Measurements from ENCODE around the gene MARK4. TPM values are rescaled to one million over a fixed set of nuclear protein-coding genes. Genes with fewer than 3 reads are reported as not detected.

Gene MARK4
- polyA plus RNA-seq, 2 of the 4 experiments (the other 2 are of a cell fraction) = 6.3 to 7.8 TPM

DNA sequence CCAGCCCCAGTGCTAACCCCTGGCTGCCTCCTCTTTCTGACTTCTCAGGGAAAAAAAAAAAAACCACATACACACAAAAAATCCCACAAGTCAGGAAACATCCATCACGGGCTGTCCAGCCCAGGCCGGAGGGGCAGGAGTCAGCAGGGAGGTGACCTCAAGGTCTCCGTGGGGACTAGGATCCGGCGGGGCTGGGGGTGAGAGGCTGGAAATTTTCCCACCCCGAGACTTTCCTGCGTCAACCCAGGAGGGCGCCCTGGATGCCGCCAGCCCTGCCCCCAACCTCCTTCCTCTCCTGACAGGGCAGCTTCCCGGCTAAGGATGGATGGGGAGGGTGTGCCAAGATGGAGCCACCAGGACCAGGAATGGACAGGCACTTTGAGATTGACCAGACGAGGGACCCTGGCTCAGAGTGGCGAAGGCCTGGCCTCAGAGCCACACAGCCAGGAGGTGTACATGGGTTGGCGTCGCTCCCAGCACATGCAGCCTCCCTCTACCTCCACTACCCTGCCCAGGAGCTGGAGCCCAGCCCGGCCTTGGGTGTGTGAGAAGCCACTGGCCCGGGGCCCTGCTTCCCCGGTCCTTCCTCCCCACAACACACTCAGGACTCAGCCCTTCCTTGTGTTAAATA is 39.2 kb upstream of the MARK4 start:
- ATAC-seq (peak in 1 of 2 experiments; percentile 55; a peak in 3 of 6 replicates), DNase-seq (ENCODE audit: low read depth in 1 of 2, low spot score in 1 of 2) (no peak), FAIRE-seq (no peak)
- WGBS (ENCODE audit: missing lambda C conversion rate) = 82% methylated on average over 17 of the region's 17 CpGs
- Histone ChIP-seq H3K9me3 (no peaks in the 10 kb centered on the region), H3K4me1 (peaks cover 13% of the 10 kb centered on the region; the same call in 2 of the 3 replicates), H3K27ac (no peak overlapping the region), H3K4me2 (no peak overlapping the region), H3K4me3 (no peak overlapping the region)
- TF ChIP-seq, protein P1, sequence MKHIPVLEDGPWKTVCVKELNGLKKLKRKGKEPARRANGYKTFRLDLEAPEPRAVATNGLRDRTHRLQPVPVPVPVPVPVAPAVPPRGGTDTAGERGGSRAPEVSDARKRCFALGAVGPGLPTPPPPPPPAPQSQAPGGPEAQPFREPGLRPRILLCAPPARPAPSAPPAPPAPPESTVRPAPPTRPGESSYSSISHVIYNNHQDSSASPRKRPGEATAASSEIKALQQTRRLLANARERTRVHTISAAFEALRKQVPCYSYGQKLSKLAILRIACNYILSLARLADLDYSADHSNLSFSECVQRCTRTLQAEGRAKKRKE (CRISPR knock-in tag; IDR thresholded peaks at IDR 0.05; ENCODE audit: low read depth) = no peak
- TF ChIP-seq HEYL (CRISPR knock-in tag; IDR thresholded peaks at IDR 0.05) (no peak), ZNF302 (CRISPR knock-in tag; IDR thresholded peaks at IDR 0.05) (no peak), EHF (CRISPR knock-in tag; IDR thresholded peaks at IDR 0.05) (no peak), HDAC2 (IDR thresholded peaks at IDR 0.05) (no peak), CHD2 (IDR thresholded peaks at IDR 0.05; ENCODE audit: low read length, partially characterized antibody) (no peak), NPAS2 (CRISPR knock-in tag; IDR thresholded peaks at IDR 0.05; ENCODE audit: borderline replicate concordance) (no peak), HOXA7 (CRISPR knock-in tag; IDR thresholded peaks at IDR 0.05) (no peak), HOXB13 (CRISPR knock-in tag; IDR thresholded peaks at IDR 0.05; ENCODE audit: low read depth) (no peak), HOXB5 (CRISPR knock-in tag; IDR thresholded peaks at IDR 0.05) (no peak), RAD21 (conservative IDR thresholded peaks at IDR 0.05 in 1 of 2, IDR thresholded peaks at IDR 0.05 in 1 of 2) (no peak), RNF2 (IDR thresholded peaks at IDR 0.05; ENCODE audit: borderline replicate concordance, low read depth) (no peak), FOSB (CRISPR knock-in tag; IDR thresholded peaks at IDR 0.05) (no peak), RCOR1 (IDR thresholded peaks at IDR 0.05; ENCODE audit: low read depth, low read length) (no peak), MYC (IDR thresholded peaks at IDR 0.05; ENCODE audit: borderline replicate concordance, low read length) (no peak), SMC3 (IDR thresholded peaks at IDR 0.05) (no peak), NR3C1 (IDR thresholded peaks at IDR 0.05) (no peak)
- TF ChIP-seq, protein P2, sequence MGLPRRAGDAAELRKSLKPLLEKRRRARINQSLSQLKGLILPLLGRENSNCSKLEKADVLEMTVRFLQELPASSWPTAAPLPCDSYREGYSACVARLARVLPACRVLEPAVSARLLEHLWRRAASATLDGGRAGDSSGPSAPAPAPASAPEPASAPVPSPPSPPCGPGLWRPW (IDR thresholded peaks at IDR 0.05) = no peak
- TF ChIP-seq, protein P3, sequence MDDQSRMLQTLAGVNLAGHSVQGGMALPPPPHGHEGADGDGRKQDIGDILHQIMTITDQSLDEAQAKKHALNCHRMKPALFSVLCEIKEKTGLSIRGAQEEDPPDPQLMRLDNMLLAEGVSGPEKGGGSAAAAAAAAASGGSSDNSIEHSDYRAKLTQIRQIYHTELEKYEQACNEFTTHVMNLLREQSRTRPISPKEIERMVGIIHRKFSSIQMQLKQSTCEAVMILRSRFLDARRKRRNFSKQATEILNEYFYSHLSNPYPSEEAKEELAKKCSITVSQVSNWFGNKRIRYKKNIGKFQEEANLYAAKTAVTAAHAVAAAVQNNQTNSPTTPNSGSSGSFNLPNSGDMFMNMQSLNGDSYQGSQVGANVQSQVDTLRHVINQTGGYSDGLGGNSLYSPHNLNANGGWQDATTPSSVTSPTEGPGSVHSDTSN (IDR thresholded peaks at IDR 0.05) = no peak
- TF ChIP-seq, protein P4, sequence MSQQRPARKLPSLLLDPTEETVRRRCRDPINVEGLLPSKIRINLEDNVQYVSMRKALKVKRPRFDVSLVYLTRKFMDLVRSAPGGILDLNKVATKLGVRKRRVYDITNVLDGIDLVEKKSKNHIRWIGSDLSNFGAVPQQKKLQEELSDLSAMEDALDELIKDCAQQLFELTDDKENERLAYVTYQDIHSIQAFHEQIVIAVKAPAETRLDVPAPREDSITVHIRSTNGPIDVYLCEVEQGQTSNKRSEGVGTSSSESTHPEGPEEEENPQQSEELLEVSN (IDR thresholded peaks at IDR 0.05; ENCODE audit: borderline replicate concordance, low read depth) = no peak
- POLR2A ChIA-PET = no interaction called here
- CTCF ChIA-PET = interaction anchor here (0.8 to 1.6 kb wide), 6 partner anchors 10 to 274 kb away, joined by 3 to 6 read pairs (median 4); partner anchors contain the start of gene PPP1R13L

DNA sequence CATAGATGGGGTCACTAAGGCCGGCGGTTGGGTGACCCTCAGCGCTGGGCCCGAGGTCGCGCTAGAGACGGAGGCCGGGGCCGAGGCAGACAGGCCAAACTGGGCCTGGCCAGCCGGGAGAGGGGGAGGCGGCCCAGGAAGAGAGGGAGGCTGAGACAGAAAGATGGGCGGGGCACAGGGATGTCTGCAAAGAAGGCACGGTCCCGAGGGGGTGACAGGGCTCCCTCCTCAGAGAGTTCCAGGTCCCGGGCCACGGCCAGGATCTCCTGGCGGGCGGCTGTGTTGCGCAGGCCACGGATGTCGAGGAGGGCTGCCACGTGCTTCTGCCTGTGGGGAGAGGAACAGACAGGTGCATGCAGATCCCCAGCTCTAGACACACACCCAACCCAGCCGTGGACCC is 38.0 kb upstream of the MARK4 start:
- TF ChIP-seq, protein P5, sequence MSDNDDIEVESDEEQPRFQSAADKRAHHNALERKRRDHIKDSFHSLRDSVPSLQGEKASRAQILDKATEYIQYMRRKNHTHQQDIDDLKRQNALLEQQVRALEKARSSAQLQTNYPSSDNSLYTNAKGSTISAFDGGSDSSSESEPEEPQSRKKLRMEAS (IDR thresholded peaks at IDR 0.05) = no peak
- TF ChIP-seq MAZ (IDR thresholded peaks at IDR 0.05; ENCODE audit: borderline replicate concordance, low read depth, low read length) = no peak
- Histone ChIP-seq H3K9me3 (no peaks in the 10 kb centered on the region), H3K4me1 (peaks cover 13% of the 10 kb centered on the region; the same call in 2 of the 3 replicates), H3K4me3 (no peak overlapping the region), H3K27ac (no peak overlapping the region), H3K4me2 (no peak overlapping the region)
- 83% methylated on average over 23 of the region's 23 CpGs for WGBS (ENCODE audit: missing lambda C conversion rate)
- CTCF ChIA-PET = interaction anchor here (1.1 kb wide), 1 partner anchor 11 kb away, joined by 3 read pairs; no protein-coding TSS in a partner anchor
- DNase-seq (ENCODE audit: low read depth in 1 of 2, low spot score in 1 of 2) (no peak), ATAC-seq (peak in 1 of 2 experiments; percentile 20; a peak in 3 of 6 replicates), FAIRE-seq (no peak)
- POLR2A ChIA-PET = no interaction called here
